Measurements from ENCODE around the gene EYA2.
A peak's percentile ranks its signal among the peaks of the same experiment; 100 is the strongest.
"Not testable (repeated sequence)": the region's sequence is repeated elsewhere in the genome, so short reads cannot be mapped to it uniquely, and the experiment has no call there.

Gene EYA2

GRCh38 chr20:47175493-47175892, 280.9 kb downstream of the EYA2 start:
- DNase-seq (ENCODE audit: low read depth): no peak

- DNase-seq (ENCODE audit: low read depth): not testable (repeated sequence)
These were observed 281.6 kb downstream of the EYA2 start for GRCh38 chr20:47176217-47176616.

GRCh38 chr20:47178277-47178676, 283.6 kb downstream of the EYA2 start:
- DNase-seq (ENCODE audit: low read depth): no peak

GRCh38 chr20:47178851-47179250, 284.2 kb downstream of the EYA2 start:
- DNase-seq (ENCODE audit: low read depth): no peak

- no peak for DNase-seq (ENCODE audit: low read depth)
These were observed 284.6 kb downstream of the EYA2 start for GRCh38 chr20:47179267-47179666.

- DNase-seq (ENCODE audit: low read depth): peak; percentile 47
These were observed 286.6 kb downstream of the EYA2 start for GRCh38 chr20:47181056-47181862.

- DNase-seq (ENCODE audit: low read depth): no peak
These were observed 288.7 kb downstream of the EYA2 start for GRCh38 chr20:47183367-47183766.

GRCh38 chr20:47187450-47188195, 293.0 kb downstream of the EYA2 start:
- DNase-seq (ENCODE audit: low read depth): no peak

- DNase-seq (ENCODE audit: low read depth): no peak
These were observed 293.9 kb downstream of the EYA2 start for GRCh38 chr20:47188540-47188939.

- no peak for DNase-seq (ENCODE audit: low read depth)
These were observed 294.4 kb downstream of the EYA2 start for GRCh38 chr20:47189060-47189459.

- no peak for DNase-seq (ENCODE audit: low read depth)
These were observed 296.5 kb downstream of the EYA2 start for GRCh38 chr20:47191074-47191673.

GRCh38 chr20:47191956-47192355, 297.3 kb downstream of the EYA2 start:
- DNase-seq (ENCODE audit: low read depth): no peak

GRCh38 chr20:47195573-47195972, 300.9 kb downstream of the EYA2 start:
- no peak for DNase-seq (ENCODE audit: low read depth)

GRCh38 chr20:47196091-47197081, 301.7 kb downstream of the EYA2 start:
- peak; percentile 39 for DNase-seq (ENCODE audit: low read depth)

- no peak for DNase-seq (ENCODE audit: low read depth)
These were observed 303.6 kb downstream of the EYA2 start for GRCh38 chr20:47198254-47198671.

- DNase-seq (ENCODE audit: low read depth): no peak
These were observed 304.4 kb downstream of the EYA2 start for GRCh38 chr20:47198996-47199552.

GRCh38 chr20:47201074-47201730, 306.6 kb downstream of the EYA2 start:
- no peak for DNase-seq (ENCODE audit: low read depth)

- no peak for DNase-seq (ENCODE audit: low read depth)
These were observed 308.4 kb downstream of the EYA2 start for GRCh38 chr20:47202733-47203667.

- DNase-seq (ENCODE audit: low read depth): no peak
These were observed 309.6 kb downstream of the EYA2 start for GRCh38 chr20:47204008-47204849.

All from fibroblast of the conjunctiva (primary cell).